ENCODE results near the gene CSDE1.

Gene CSDE1

GRCh38 chr1:114676115-114676514 lies 81.7 kb downstream of the CSDE1 start:
- TF ChIP-seq EZH2phosphoT487 (conservative IDR thresholded peaks at IDR 0.05; ENCODE audit: low read length), result no peak
- Histone ChIP-seq H3K79me2 (ENCODE audit: insufficient read depth, low read length) (no peaks in the 10 kb centered on the region), H4K20me1 (ENCODE audit: low read depth, low read length) (no peaks in the 10 kb centered on the region), H3F3A (ENCODE audit: insufficient read depth) (no peaks in the 10 kb centered on the region), H3K27me3 (ENCODE audit: low read length) (no peaks in the 10 kb centered on the region), H3K27ac (ENCODE audit: low read depth, low read length) (no peak overlapping the region), H3K9me3 (ENCODE audit: insufficient read depth, low read length) (no peaks in the 10 kb centered on the region), H3K9me2 (replicated peaks; ENCODE audit: insufficient read depth, low read length) (no peaks in the 10 kb centered on the region), H3K4me3 (ENCODE audit: insufficient read depth, low read length, poor library complexity, severe bottlenecking) (no peak overlapping the region), H3K9ac (ENCODE audit: low read length) (no peak overlapping the region), H3K36me3 (ENCODE audit: low read length) (no peaks in the 10 kb centered on the region), H3K4me2 (ENCODE audit: low read depth, low read length, poor library complexity, severe bottlenecking) (no peak overlapping the region), H2AFZ (ENCODE audit: low read depth, low read length, severe bottlenecking) (no peak overlapping the region)

GRCh38 chr1:114671939-114672275 lies 85.9 kb downstream of the CSDE1 start:
- H3K9me2 ChIP-seq (replicated peaks; ENCODE audit: insufficient read depth, low read length), result no peaks in the 10 kb centered on the region
- no peak overlapping the region for H3K4me3 ChIP-seq (ENCODE audit: insufficient read depth, low read length, poor library complexity, severe bottlenecking)
- no peak overlapping the region for H2AFZ ChIP-seq (ENCODE audit: low read depth, low read length, severe bottlenecking)
- no peaks in the 10 kb centered on the region for H3K9me3 ChIP-seq (ENCODE audit: insufficient read depth, low read length)
- no peak overlapping the region for H3K27ac ChIP-seq (ENCODE audit: low read depth, low read length)
- H3F3A ChIP-seq (ENCODE audit: insufficient read depth), result no peaks in the 10 kb centered on the region
- H3K36me3 ChIP-seq (ENCODE audit: low read length), result no peaks in the 10 kb centered on the region
- H3K9ac ChIP-seq (ENCODE audit: low read length), result no peak overlapping the region
- H3K27me3 ChIP-seq (ENCODE audit: low read length), result no peaks in the 10 kb centered on the region
- H3K4me2 ChIP-seq (ENCODE audit: low read depth, low read length, poor library complexity, severe bottlenecking), result no peak overlapping the region
- no peaks in the 10 kb centered on the region for H4K20me1 ChIP-seq (ENCODE audit: low read depth, low read length)
- H3K79me2 ChIP-seq (ENCODE audit: insufficient read depth, low read length), result no peaks in the 10 kb centered on the region
- TF ChIP-seq EZH2phosphoT487 (conservative IDR thresholded peaks at IDR 0.05; ENCODE audit: low read length) (no peak), CTCF (IDR thresholded peaks at IDR 0.05; ENCODE audit: insufficient read depth, low read length, poor library complexity, severe bottlenecking) (no peak)

- H3K4me3 ChIP-seq (ENCODE audit: insufficient read depth, low read length, poor library complexity, severe bottlenecking), result no peak overlapping the region
- H3K27me3 ChIP-seq (ENCODE audit: low read length), result no peaks in the 10 kb centered on the region
- H3K9me2 ChIP-seq (replicated peaks; ENCODE audit: insufficient read depth, low read length), result no peaks in the 10 kb centered on the region
- no peaks in the 10 kb centered on the region for H3K36me3 ChIP-seq (ENCODE audit: low read length)
- H3F3A ChIP-seq (ENCODE audit: insufficient read depth), result no peaks in the 10 kb centered on the region
- H3K9me3 ChIP-seq (ENCODE audit: insufficient read depth, low read length), result no peaks in the 10 kb centered on the region
- TF ChIP-seq CTCF (IDR thresholded peaks at IDR 0.05; ENCODE audit: insufficient read depth, low read length, poor library complexity, severe bottlenecking) (peak; percentile 35), EZH2phosphoT487 (conservative IDR thresholded peaks at IDR 0.05; ENCODE audit: low read length) (no peak)
- H3K4me2 ChIP-seq (ENCODE audit: low read depth, low read length, poor library complexity, severe bottlenecking), result no peak overlapping the region
- H2AFZ ChIP-seq (ENCODE audit: low read depth, low read length, severe bottlenecking), result no peak overlapping the region
- no peak overlapping the region for H3K27ac ChIP-seq (ENCODE audit: low read depth, low read length)
- H4K20me1 ChIP-seq (ENCODE audit: low read depth, low read length), result no peaks in the 10 kb centered on the region
- no peak overlapping the region for H3K9ac ChIP-seq (ENCODE audit: low read length)
- H3K79me2 ChIP-seq (ENCODE audit: insufficient read depth, low read length), result no peaks in the 10 kb centered on the region
Measured at GRCh38 chr1:114671011-114671938, 86.5 kb downstream of the CSDE1 start.

Measured in SU-DHL-6 (cell line).